Measurements from ENCODE around the gene SEZ6L.

Gene SEZ6L

DNA sequence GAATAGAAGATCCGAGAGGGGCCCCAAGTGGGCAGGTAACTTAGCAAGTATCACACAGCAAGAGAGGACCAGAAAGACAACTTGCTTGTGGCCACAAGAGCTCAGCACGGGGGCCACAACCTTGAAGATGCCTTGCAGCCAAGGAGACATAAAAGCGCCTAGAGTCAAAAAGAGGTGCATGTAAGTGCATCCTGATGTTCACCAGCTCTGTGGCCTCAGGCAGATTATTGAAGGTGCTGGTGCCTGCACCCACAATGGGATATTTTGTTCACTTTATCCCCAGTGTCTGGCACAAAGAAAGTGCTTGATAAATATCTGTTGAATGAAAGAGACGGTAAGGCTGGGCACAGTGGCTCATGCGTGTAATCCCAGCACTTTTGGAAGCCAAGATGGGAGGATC is 153.8 kb downstream of the SEZ6L start:
- Histone ChIP-seq H2AFZ (ENCODE audit: low read length) (no peak overlapping the region), H3K4me2 (ENCODE audit: low read length) (no peak overlapping the region), H3K9me3 (ENCODE audit: low read length) (no peaks in the 10 kb centered on the region)

GRCh38 chr22:26324150-26324549 is 154.9 kb downstream of the SEZ6L start:
- H3K36me3 ChIP-seq (ENCODE audit: insufficient read depth, low read length) = no peaks in the 10 kb centered on the region
- H3K9ac ChIP-seq (ENCODE audit: low read length) = no peak overlapping the region
- H3F3A ChIP-seq (ENCODE audit: insufficient read depth, low read length) = no peaks in the 10 kb centered on the region
- no peaks in the 10 kb centered on the region for H3K4me1 ChIP-seq (ENCODE audit: insufficient read depth, low read length, severe bottlenecking)
- no peak overlapping the region for H2AFZ ChIP-seq (ENCODE audit: low read length)
- H3K4me2 ChIP-seq (ENCODE audit: low read length) = no peak overlapping the region
- no peaks in the 10 kb centered on the region for H3K9me2 ChIP-seq (ENCODE audit: low read depth, low read length)
- H3K79me2 ChIP-seq (ENCODE audit: insufficient read depth, low read length) = no peaks in the 10 kb centered on the region
- TF ChIP-seq, protein P1, sequence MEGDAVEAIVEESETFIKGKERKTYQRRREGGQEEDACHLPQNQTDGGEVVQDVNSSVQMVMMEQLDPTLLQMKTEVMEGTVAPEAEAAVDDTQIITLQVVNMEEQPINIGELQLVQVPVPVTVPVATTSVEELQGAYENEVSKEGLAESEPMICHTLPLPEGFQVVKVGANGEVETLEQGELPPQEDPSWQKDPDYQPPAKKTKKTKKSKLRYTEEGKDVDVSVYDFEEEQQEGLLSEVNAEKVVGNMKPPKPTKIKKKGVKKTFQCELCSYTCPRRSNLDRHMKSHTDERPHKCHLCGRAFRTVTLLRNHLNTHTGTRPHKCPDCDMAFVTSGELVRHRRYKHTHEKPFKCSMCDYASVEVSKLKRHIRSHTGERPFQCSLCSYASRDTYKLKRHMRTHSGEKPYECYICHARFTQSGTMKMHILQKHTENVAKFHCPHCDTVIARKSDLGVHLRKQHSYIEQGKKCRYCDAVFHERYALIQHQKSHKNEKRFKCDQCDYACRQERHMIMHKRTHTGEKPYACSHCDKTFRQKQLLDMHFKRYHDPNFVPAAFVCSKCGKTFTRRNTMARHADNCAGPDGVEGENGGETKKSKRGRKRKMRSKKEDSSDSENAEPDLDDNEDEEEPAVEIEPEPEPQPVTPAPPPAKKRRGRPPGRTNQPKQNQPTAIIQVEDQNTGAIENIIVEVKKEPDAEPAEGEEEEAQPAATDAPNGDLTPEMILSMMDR (IDR thresholded peaks at IDR 0.05; ENCODE audit: low read length) = no peak
- TF ChIP-seq EZH2 (IDR thresholded peaks at IDR 0.05; ENCODE audit: borderline replicate concordance, low read length) = no peak
- no peaks in the 10 kb centered on the region for H3K9me3 ChIP-seq (ENCODE audit: low read length)
- H3K27ac ChIP-seq (ENCODE audit: low read depth, low read length, poor library complexity, severe bottlenecking) = no peak overlapping the region
- H3K4me3 ChIP-seq (ENCODE audit: low read depth, low read length, poor library complexity, severe bottlenecking) = no peak overlapping the region
- no peaks in the 10 kb centered on the region for H4K20me1 ChIP-seq (ENCODE audit: insufficient read depth, low read length)
- H3K27me3 ChIP-seq (ENCODE audit: insufficient read depth, low read length) = no peaks in the 10 kb centered on the region

More for the DNA sequence above, 153.8 kb downstream of the SEZ6L start:
- H3K4me1 ChIP-seq (ENCODE audit: insufficient read depth, low read length, severe bottlenecking) = no peaks in the 10 kb centered on the region
- no peaks in the 10 kb centered on the region for H3K79me2 ChIP-seq (ENCODE audit: insufficient read depth, low read length)
- no peak overlapping the region for H3K9ac ChIP-seq (ENCODE audit: low read length)
- H3K4me3 ChIP-seq (ENCODE audit: low read depth, low read length, poor library complexity, severe bottlenecking) = no peak overlapping the region
- H3K9me2 ChIP-seq (ENCODE audit: low read depth, low read length) = no peaks in the 10 kb centered on the region
- no peak overlapping the region for H3K27ac ChIP-seq (ENCODE audit: low read depth, low read length, poor library complexity, severe bottlenecking)
- H3K27me3 ChIP-seq (ENCODE audit: insufficient read depth, low read length) = no peaks in the 10 kb centered on the region
- H4K20me1 ChIP-seq (ENCODE audit: insufficient read depth, low read length) = no peaks in the 10 kb centered on the region
- no peak for TF ChIP-seq EZH2 (IDR thresholded peaks at IDR 0.05; ENCODE audit: borderline replicate concordance, low read length)
- TF ChIP-seq, protein P1 (IDR thresholded peaks at IDR 0.05; ENCODE audit: low read length) = no peak
- H3F3A ChIP-seq (ENCODE audit: insufficient read depth, low read length) = no peaks in the 10 kb centered on the region
- no peaks in the 10 kb centered on the region for H3K36me3 ChIP-seq (ENCODE audit: insufficient read depth, low read length)

GRCh38 chr22:26325641-26326040 is 156.4 kb downstream of the SEZ6L start:
- no peaks in the 10 kb centered on the region for H3F3A ChIP-seq (ENCODE audit: insufficient read depth, low read length)
- H3K4me1 ChIP-seq (ENCODE audit: insufficient read depth, low read length, severe bottlenecking) = no peaks in the 10 kb centered on the region
- H3K9ac ChIP-seq (ENCODE audit: low read length) = no peak overlapping the region
- no peaks in the 10 kb centered on the region for H4K20me1 ChIP-seq (ENCODE audit: insufficient read depth, low read length)
- no peaks in the 10 kb centered on the region for H3K9me3 ChIP-seq (ENCODE audit: low read length)
- H3K79me2 ChIP-seq (ENCODE audit: insufficient read depth, low read length) = no peaks in the 10 kb centered on the region
- H3K9me2 ChIP-seq (ENCODE audit: low read depth, low read length) = no peaks in the 10 kb centered on the region
- H2AFZ ChIP-seq (ENCODE audit: low read length) = no peak overlapping the region
- no peaks in the 10 kb centered on the region for H3K27me3 ChIP-seq (ENCODE audit: insufficient read depth, low read length)
- H3K27ac ChIP-seq (ENCODE audit: low read depth, low read length, poor library complexity, severe bottlenecking) = no peak overlapping the region
- H3K4me2 ChIP-seq (ENCODE audit: low read length) = no peak overlapping the region
- no peaks in the 10 kb centered on the region for H3K36me3 ChIP-seq (ENCODE audit: insufficient read depth, low read length)
- H3K4me3 ChIP-seq (ENCODE audit: low read depth, low read length, poor library complexity, severe bottlenecking) = no peak overlapping the region
- TF ChIP-seq EZH2 (IDR thresholded peaks at IDR 0.05; ENCODE audit: borderline replicate concordance, low read length) = no peak

GRCh38 chr22:26326803-26327202 is 157.5 kb downstream of the SEZ6L start:
- Histone ChIP-seq H3F3A (ENCODE audit: insufficient read depth, low read length) (no peaks in the 10 kb centered on the region), H3K4me1 (ENCODE audit: insufficient read depth, low read length, severe bottlenecking) (no peaks in the 10 kb centered on the region), H4K20me1 (ENCODE audit: insufficient read depth, low read length) (no peaks in the 10 kb centered on the region), H3K9ac (ENCODE audit: low read length) (no peak overlapping the region), H3K79me2 (ENCODE audit: insufficient read depth, low read length) (no peaks in the 10 kb centered on the region), H2AFZ (ENCODE audit: low read length) (no peak overlapping the region), H3K27me3 (ENCODE audit: insufficient read depth, low read length) (no peaks in the 10 kb centered on the region), H3K9me3 (ENCODE audit: low read length) (no peaks in the 10 kb centered on the region), H3K4me2 (ENCODE audit: low read length) (no peak overlapping the region), H3K27ac (ENCODE audit: low read depth, low read length, poor library complexity, severe bottlenecking) (no peak overlapping the region), H3K4me3 (ENCODE audit: low read depth, low read length, poor library complexity, severe bottlenecking) (no peak overlapping the region), H3K36me3 (ENCODE audit: insufficient read depth, low read length) (no peaks in the 10 kb centered on the region), H3K9me2 (ENCODE audit: low read depth, low read length) (no peaks in the 10 kb centered on the region)
- TF ChIP-seq, protein P1 (IDR thresholded peaks at IDR 0.05; ENCODE audit: low read length) = no peak
- no peak for TF ChIP-seq EZH2 (IDR thresholded peaks at IDR 0.05; ENCODE audit: borderline replicate concordance, low read length)
